HG03280 (cell line): ENCODE data around the gene EIF2S1.
"Not testable (repeated sequence)": the region's sequence is repeated elsewhere in the genome, so short reads cannot be mapped to it uniquely, and the experiment has no call there.

Experiments used
- ATAC-seq: cut with Tn5 transposase; IDR thresholded peaks from one replicate; pipeline ENCODE4 v1.9.1; 2021; ENCODE audit warnings: mild to moderate bottlenecking, moderate library complexity; ENCODE audit not compliant: unreplicated experiment

EIF2S1 gene

GRCh38 chr14:67409461-67409860 is 49.3 kb downstream of the EIF2S1 start:
- ATAC-seq, result no peak

DNA sequence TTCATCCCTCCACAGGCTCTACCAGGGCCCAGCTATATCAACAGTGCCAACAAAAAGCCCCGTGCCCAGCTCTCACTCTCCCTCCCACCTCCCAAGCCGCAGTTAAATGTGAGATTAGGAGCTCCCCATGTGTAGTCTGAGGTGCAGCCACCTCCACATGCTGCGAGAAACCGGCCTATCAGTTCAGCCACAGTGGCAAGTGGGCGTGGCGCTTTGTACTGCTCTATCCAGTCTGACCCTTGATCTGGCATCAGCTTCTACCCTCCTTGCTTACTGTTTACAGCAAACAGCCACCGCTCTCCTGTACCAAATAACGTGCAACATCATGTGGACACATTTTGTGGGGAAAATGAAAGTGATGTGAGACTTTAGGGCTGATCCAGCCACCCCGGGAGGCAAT is 50.2 kb downstream of the EIF2S1 start:
- no peak for ATAC-seq

GRCh38 chr14:67411370-67411769 is 51.2 kb downstream of the EIF2S1 start:
- ATAC-seq, result no peak

GRCh38 chr14:67411820-67412421 is 51.8 kb downstream of the EIF2S1 start, which contains the start of gene PLEK2:
Gene PLEK2 (minus strand): TSS chr14:67412165. CDS start chr14:67412059, 106 bp downstream.
- no peak for ATAC-seq

GRCh38 chr14:67413806-67414769 is 54.0 kb downstream of the EIF2S1 start:
- no peak for ATAC-seq

DNA sequence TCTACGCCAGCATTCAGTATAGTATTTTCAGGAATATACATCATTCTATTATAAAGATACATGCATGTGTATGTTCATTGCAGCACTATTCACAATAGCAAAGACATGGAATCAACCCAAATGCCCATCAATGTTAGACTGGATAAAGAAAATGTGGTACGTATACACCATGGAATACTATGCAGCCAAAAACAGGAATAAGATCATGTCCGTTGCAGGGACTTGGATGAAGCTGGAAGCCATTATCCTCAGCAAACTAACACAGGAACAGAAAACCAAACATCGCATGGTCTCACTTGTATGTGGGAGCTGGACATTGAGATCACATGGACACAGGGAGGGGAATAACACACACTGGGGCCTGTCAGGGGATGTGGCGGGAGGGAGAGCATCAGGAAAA is 55.5 kb downstream of the EIF2S1 start:
- ATAC-seq, result not testable (repeated sequence)

DNA sequence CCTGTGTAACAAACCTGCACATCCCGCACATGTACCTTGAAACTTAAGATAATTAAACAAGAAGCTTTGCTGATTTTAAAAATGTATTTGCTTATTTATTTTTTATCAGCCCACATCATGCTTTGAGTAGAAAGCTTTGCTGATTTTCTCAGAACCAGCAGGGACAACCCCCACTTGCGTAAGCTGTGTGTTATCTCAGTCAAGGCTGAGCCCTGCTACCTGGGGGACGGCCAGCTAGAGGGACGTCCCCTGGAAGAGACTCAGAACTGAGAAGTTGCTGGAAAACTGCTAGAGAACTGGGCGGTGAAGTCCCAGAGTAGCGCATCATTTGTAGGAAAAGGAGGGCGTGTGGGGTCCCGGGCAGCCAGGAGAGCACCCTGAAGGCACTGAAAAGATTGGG is 56.0 kb downstream of the EIF2S1 start:
- ATAC-seq, result no peak

DNA sequence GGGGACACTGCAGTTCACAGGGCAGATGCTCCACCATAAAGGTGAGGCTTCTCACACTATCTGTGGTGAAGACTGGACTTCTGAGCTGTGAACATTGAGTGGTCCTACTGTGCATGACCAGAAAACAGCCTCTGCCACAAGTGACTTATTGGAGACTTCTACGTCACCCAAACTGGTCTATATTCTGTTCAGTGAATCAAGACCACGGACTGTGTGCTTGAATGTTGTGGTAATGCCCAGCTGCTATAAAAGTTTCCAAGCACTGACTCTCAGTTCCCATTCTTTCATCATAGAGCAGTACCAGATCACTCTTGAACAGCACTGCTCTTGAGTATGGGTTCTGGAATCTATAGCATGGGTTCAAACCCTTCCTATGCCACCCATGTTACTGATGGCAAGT is 56.7 kb downstream of the EIF2S1 start:
- no peak for ATAC-seq

DNA sequence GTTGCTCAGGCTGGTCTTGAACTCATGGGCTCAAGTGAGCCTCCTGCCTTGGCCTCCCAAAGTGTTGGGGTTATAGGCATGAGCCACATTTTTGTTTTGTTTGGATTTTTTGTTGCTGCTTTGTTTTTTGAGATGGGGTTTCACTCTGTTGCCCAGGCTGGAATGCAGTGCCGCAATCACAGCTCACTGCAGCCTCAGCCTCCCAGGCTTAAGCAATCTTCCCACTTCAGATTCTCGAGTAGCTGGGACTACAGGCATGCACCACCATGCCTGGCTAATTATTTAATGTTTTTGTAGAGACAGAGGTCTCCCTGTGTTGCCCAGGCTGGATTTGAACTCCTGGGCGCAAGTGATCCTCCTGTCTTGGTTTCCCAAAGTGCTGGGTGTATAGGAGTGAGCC is 57.5 kb downstream of the EIF2S1 start:
- ATAC-seq, result no peak

- ATAC-seq, result no peak
Measured at GRCh38 chr14:67418401-67419191, 58.5 kb downstream of the EIF2S1 start.

DNA sequence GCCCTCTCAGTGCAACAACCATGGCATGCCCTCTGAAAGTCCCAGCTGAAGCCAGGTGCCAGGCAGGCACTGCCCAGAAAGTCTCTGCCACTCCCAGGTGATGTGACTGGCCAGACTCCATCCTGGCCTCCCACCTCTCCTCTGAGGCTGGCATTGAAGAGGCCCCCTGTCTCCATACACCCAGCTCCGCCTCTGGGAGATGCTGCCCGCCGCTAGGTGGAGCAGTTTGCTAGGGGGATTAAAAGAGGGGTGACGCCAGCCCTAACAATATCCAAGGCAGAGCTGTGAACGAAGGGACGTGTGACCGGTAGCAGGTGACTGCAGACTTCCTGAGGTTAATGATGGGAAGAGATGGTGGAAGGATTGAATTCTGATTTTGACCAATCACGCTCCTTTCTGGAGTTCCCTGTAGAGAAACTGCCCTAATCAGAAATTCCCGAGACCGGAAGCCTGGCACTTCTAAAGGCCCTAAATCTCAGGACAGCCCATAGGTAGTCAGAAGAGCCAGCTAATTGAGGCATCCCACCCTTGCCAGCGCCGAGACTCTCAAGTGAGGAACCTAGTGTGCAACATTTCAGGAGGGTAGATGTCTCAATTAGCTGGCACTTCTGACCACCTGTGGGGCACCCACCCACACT is 60.1 kb downstream of the EIF2S1 start:
- peak; percentile 47 for ATAC-seq

DNA sequence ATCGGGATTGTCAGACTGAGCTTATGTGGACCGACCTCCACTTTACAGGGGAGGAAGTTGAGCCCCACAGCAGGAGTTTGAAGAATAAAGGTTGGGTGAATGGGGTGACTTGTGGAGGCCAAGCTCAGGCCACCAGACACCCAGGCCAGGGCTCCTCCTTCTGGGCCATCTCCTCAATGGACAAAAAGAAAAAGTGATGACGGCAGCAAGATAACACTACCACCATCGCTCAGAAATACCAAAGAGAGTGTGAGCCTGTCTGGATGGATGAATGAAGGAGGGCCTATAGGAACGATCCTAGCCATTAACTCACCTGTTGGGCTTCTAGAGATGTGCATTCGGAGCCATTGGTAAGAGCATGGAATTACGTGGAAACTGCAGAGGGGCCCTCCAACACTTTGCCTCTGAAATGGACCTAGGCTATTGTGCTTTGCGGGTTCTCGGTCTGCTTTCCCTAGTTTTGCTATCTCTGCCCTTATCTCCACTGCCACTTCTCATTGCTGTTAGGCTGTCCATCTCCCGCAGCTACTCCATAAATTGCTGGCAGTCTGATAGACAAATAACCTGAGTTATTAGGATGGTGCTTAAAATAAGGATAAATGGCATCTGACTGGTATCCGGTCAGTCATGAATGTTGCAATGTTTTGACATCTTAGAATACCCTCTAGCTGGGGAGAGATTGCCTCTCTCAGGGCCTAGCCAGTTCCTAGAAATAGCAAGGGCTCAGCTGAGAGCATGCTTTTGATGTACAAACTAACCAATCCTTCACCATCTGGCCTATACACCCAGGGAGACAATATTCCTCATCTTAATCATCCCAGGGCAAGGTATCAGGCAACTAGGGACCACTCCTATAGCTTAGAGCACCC is 61.5 kb downstream of the EIF2S1 start:
- no peak for ATAC-seq

DNA sequence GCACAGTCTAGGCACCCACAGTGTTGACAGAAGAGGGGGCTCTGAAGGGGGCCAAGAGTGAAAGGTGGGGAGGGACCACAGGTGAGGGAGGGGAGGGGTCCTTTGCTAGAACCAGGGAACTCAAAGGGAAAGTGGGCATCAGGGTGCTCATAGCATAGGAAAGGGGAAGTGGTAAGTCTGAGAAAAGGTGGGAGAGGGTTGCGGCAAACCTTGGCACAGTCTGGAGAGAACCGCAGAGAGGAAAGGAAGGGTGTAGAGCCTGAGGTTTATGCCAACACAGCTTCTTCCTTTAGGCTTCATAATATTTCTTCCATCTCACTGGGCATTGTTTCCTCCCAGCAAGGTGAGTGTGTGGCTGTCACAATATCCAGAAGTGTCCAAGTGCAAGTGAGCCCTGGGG is 63.3 kb downstream of the EIF2S1 start:
- ATAC-seq, result no peak

DNA sequence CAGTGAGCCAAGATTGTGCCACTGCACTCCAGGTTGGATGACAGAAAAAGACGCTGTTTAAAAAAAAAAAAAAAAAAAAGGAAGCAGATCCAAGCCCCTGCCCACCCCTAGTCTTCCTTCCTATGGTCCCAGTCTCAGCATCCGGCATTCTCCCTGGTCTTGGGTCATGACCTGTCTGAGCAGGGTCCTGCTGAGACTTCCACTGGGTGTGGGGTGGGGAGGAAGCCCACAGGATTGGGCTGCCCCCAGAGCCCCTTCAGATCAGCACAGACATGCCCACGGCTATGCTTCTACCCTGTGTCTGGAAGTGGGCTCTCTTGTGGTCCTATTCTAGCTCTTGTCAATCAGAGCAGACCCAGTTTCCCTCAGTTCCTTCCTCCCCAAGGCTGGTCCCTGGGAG is 64.4 kb downstream of the EIF2S1 start:
- ATAC-seq, result no peak

DNA sequence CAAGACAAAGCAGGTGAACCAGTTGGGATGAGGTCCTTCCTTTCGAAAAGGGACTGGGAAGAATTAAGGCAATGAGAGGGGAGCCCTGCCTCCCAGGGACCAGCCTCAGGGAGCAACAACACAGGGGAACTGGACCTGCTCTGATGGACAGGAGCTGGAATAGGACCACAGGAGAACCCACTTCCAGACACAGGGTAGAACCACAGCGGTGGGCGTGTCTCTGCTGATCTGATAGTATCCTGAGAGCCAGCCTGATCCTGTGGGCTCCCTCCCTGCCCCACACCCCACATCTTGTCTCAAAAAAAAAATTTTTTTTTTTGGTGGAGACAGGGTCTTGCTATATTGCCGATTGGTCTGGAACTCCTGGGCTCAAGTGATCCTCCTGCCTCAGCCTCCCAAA is 65.5 kb downstream of the EIF2S1 start:
- ATAC-seq, result no peak

GRCh38 chr14:67426161-67426560 is 66.0 kb downstream of the EIF2S1 start:
- no peak for ATAC-seq

DNA sequence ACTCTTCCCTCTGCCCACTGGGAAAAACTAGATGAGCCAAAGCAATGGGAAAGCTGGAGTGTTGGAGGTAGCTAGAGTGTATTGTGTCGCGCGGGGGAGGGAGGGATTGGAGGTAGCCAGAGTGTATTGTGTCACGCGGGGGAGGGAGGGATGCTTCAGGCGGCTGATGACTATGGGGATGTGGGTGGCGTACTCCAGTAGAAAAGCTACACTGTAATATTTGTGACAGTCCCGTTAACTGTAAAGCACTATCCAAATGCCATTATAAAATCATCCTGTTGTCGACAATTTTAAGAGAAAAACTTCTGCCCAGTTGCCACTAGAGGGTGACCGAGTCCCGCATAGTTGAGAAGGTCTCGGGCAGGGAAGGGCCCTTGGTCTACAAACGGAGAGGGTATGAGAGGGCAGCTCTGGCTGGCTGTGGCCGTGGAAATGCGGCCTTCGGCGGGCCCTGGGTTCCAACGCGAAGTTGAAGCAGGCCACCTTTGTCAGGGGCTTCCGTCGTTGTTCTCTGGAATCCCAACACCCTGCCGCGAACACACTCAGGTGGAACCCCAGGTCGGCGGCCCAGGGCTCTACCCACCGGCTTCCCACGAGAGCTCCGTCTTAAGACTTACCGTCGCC is 67.0 kb downstream of the EIF2S1 start:
- ATAC-seq, result peak; percentile 52

DNA sequence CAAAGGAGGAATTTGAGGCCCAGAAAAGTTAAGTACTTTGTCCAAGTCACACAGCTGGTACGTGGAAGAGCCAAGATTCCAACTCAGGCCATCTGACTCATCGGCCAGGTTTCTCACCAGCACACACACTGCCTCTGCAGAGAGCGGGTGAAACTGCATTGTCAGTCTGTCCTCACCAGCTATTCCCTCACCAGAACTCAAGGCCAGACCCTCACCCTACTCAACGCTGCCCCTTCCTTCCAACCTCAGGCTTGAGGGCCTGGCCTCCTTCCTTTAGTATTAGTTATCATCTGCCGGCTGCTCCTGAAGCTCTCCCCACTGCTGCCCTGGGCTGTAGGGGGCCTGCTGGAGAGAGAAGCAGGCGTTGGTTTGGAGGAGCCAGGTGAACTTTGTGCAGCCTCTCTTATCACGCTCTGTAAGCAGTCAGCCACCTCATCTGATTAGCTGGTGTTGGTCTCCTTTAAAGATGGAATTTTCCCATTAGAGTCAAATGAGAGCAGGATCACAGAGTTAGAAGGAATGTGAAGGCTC is 68.4 kb downstream of the EIF2S1 start:
- no peak for ATAC-seq

- no peak for ATAC-seq
Measured at GRCh38 chr14:67429510-67430205, 69.5 kb downstream of the EIF2S1 start.
